HUES6 (cell line): ENCODE measurements around the gene IL1RN.

Experiments used
- H3K27ac ChIP-seq: 2 replicates; pipeline ENCODE4 v1.7.0; 2013; ENCODE audit warnings: low read depth, mild to moderate bottlenecking, low read length, inconsistent platforms
- H3K27me3 ChIP-seq: 2 replicates; pipeline ENCODE4 v1.6.1; 2013; ENCODE audit warnings: low read length; ENCODE audit not compliant: control insufficient read depth, insufficient read depth
- H3K36me3 ChIP-seq: 2 replicates; pipeline ENCODE4 v1.6.1; 2013; ENCODE audit warnings: low read length; ENCODE audit not compliant: control insufficient read depth, insufficient read depth
- H3K4me1 ChIP-seq: 2 replicates; pipeline ENCODE4 v1.6.1; 2013; ENCODE audit warnings: low read length; ENCODE audit not compliant: control insufficient read depth, insufficient read depth
- H3K4me3 ChIP-seq: 2 replicates; pipeline ENCODE4 v1.5.1; 2013; ENCODE audit warnings: low read depth, low read length
- H3K9ac ChIP-seq: one replicate; pipeline ENCODE4 v1.6.1; 2013; ENCODE audit warnings: mild to moderate bottlenecking, low read length
- H3K9me3 ChIP-seq: 2 replicates; pipeline ENCODE4 v1.6.1; 2013; ENCODE audit warnings: low read depth, low read length; ENCODE audit not compliant: control insufficient read depth, insufficient read depth

Gene IL1RN

GRCh38 chr2:113167962-113168340, 40.6 kb downstream of the IL1RN start:
- H3K27ac ChIP-seq = no peak overlapping the region
- no peak overlapping the region for H3K9ac ChIP-seq
- no peak overlapping the region for H3K4me3 ChIP-seq
- no peaks in the 10 kb centered on the region for H3K9me3 ChIP-seq
- H3K4me1 ChIP-seq = peaks cover 11% of the 10 kb centered on the region
- H3K36me3 ChIP-seq = no peaks in the 10 kb centered on the region
- H3K27me3 ChIP-seq = no peaks in the 10 kb centered on the region

GRCh38 chr2:113169002-113169530, 41.7 kb downstream of the IL1RN start:
- Histone ChIP-seq H3K4me1 (peaks cover 19% of the 10 kb centered on the region), H3K27ac (no peak overlapping the region), H3K4me3 (no peak overlapping the region), H3K9me3 (no peaks in the 10 kb centered on the region), H3K36me3 (no peaks in the 10 kb centered on the region), H3K27me3 (no peaks in the 10 kb centered on the region), H3K9ac (no peak overlapping the region)

DNA sequence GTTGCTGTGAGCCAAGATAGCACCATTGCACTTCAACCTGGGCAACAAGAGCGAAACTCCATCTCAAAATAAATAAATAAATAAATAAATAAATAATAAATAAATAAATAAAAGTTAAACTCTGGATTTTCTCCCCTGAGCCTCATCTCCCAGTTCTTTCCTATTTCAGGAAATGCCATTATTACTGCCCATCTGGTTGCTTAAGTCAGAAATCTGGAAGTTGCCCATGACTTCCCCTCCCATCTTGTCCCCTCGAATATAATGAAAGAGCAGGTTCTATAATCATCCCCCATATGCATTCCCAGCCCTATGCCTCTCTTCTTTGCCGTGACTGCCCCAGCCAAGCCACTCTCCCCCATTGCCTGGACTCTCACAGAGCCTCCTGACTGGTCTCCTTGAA, 42.2 kb downstream of the IL1RN start:
- Histone ChIP-seq H3K4me1 (peaks cover 24% of the 10 kb centered on the region), H3K4me3 (no peak overlapping the region), H3K36me3 (no peaks in the 10 kb centered on the region), H3K9me3 (no peaks in the 10 kb centered on the region), H3K27me3 (no peaks in the 10 kb centered on the region), H3K27ac (no peak overlapping the region), H3K9ac (no peak overlapping the region)

DNA sequence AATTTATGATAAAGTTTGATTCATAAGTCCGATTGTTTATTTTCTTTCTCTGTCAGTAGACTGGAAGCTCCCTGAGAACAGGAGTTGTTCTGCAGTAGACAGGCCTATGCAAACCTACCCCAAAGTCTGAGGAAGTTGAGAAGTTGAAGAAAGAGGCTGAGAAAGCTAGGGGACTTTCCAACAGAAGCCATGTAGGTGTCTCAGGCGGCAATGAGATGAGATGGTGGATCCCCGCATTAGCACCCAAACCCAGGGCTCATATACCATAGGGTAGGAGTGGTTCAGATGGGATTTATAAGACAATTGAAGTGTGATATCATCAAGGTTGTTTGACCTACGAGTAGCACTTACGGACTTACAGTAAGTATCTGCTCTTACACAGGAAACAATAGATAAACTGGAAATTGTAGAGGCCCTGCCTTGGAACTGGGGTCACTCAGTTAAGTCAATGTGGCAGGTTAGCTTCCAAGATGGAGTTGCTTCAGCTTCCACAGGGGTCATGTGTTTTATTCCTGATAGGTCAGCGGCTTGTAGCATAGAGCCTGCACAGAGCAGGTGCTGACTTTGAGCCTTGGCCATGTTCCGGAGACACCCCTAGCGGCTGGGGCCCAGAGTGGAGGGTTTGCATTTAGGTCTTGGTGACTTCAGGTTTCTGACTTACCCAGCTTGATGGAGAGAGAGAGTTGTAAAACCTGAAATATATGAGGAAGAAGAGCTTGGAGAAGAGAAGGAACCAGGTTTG, 44.1 kb downstream of the IL1RN start:
- H3K4me1 ChIP-seq = peaks cover 27% of the 10 kb centered on the region; the same call in 1 of the 2 replicates
- no peak overlapping the region for H3K9ac ChIP-seq
- H3K4me3 ChIP-seq = no peak overlapping the region
- no peaks in the 10 kb centered on the region for H3K27me3 ChIP-seq
- no peaks in the 10 kb centered on the region for H3K9me3 ChIP-seq
- H3K36me3 ChIP-seq = no peaks in the 10 kb centered on the region
- H3K27ac ChIP-seq = no peak overlapping the region

- no peaks in the 10 kb centered on the region for H3K9me3 ChIP-seq
- no peak overlapping the region for H3K4me3 ChIP-seq
- no peak overlapping the region for H3K9ac ChIP-seq
- H3K4me1 ChIP-seq = peaks cover 24% of the 10 kb centered on the region; the same call in 1 of the 2 replicates
- no peaks in the 10 kb centered on the region for H3K27me3 ChIP-seq
- H3K27ac ChIP-seq = no peak overlapping the region
- no peaks in the 10 kb centered on the region for H3K36me3 ChIP-seq
These were observed 45.5 kb downstream of the IL1RN start for GRCh38 chr2:113172721-113173541.

GRCh38 chr2:113173542-113174375, 46.4 kb downstream of the IL1RN start, which contains the start of gene PSD4:
PSD4 (plus strand) TSS chr2:113173971; CDS start chr2:113182457, 8,486 bp downstream.
- Histone ChIP-seq H3K36me3 (no peaks in the 10 kb centered on the region), H3K9me3 (no peaks in the 10 kb centered on the region), H3K9ac (no peak within 1 kb of the TSS), H3K4me1 (peaks cover 24% of the 10 kb centered on the region; the same call in 1 of the 2 replicates), H3K27ac (no peak within 1 kb of the TSS), H3K27me3 (no peaks in the 10 kb centered on the region), H3K4me3 (no peak within 1 kb of the TSS)

- Histone ChIP-seq H3K4me3 (no peak overlapping the region), H3K27ac (no peak overlapping the region), H3K9ac (no peak overlapping the region), H3K27me3 (no peaks in the 10 kb centered on the region), H3K4me1 (peaks cover 24% of the 10 kb centered on the region; the same call in 1 of the 2 replicates), H3K36me3 (no peaks in the 10 kb centered on the region), H3K9me3 (no peaks in the 10 kb centered on the region)
These were observed 47.0 kb downstream of the IL1RN start for GRCh38 chr2:113174376-113174750.

- no peaks in the 10 kb centered on the region for H3K27me3 ChIP-seq
- no peaks in the 10 kb centered on the region for H3K9me3 ChIP-seq
- peaks cover 27% of the 10 kb centered on the region; the same call in 1 of the 2 replicates for H3K4me1 ChIP-seq
- no peaks in the 10 kb centered on the region for H3K36me3 ChIP-seq
- no peak overlapping the region for H3K27ac ChIP-seq
- H3K4me3 ChIP-seq = no peak overlapping the region
- no peak overlapping the region for H3K9ac ChIP-seq
These were observed 47.7 kb downstream of the IL1RN start for GRCh38 chr2:113175042-113175628.

- Histone ChIP-seq H3K27me3 (no peaks in the 10 kb centered on the region), H3K27ac (no peak overlapping the region), H3K9me3 (no peaks in the 10 kb centered on the region), H3K9ac (no peak overlapping the region), H3K4me3 (no peak overlapping the region), H3K4me1 (peaks cover 33% of the 10 kb centered on the region; the same call in 1 of the 2 replicates), H3K36me3 (no peaks in the 10 kb centered on the region)
These were observed 48.6 kb downstream of the IL1RN start for GRCh38 chr2:113175736-113176695.
